ENCODE results near the gene FGB.

FGB gene

GRCh38 chr4:154545689-154546088 is 17.1 kb upstream of the FGB start:
- DNase-seq (ENCODE audit: insufficient read length) (no peak), FAIRE-seq (no peak)
- TF ChIP-seq POLR2AphosphoS5 (IDR thresholded peaks at IDR 0.05; ENCODE audit: low read depth, low read length), result no peak

GRCh38 chr4:154549894-154550790 is 12.7 kb upstream of the FGB start, which contains the start of gene PLRG1:
Gene PLRG1, minus strand, starts transcription at chr4:154550400. Its CDS starts 92 bp downstream, at chr4:154550308.
- DNase-seq (ENCODE audit: insufficient read length), result peak; percentile 55
- peak; percentile 69 for TF ChIP-seq POLR2AphosphoS5 (IDR thresholded peaks at IDR 0.05; ENCODE audit: low read depth, low read length)
- TF ChIP-seq TAF1 (IDR thresholded peaks at IDR 0.05; ENCODE audit: borderline replicate concordance, low read depth, low read length), result peak; percentile 46; the same call in 1 of the 2 replicates
- peak; percentile 81 for TF ChIP-seq POLR2A (IDR thresholded peaks at IDR 0.05; ENCODE audit: low read depth, low read length)
- FAIRE-seq, result peak; percentile 99

- peak; percentile 38 for FAIRE-seq
- peak; percentile 9 for DNase-seq (ENCODE audit: insufficient read length)
- no peak for TF ChIP-seq POLR2AphosphoS5 (IDR thresholded peaks at IDR 0.05; ENCODE audit: low read depth, low read length)
- no peak for TF ChIP-seq TAF1 (IDR thresholded peaks at IDR 0.05; ENCODE audit: borderline replicate concordance, low read depth, low read length)
- TF ChIP-seq POLR2A (IDR thresholded peaks at IDR 0.05; ENCODE audit: low read depth, low read length), result no peak
Observed at GRCh38 chr4:154551872-154552686, 10.7 kb upstream of the FGB start.

GRCh38 chr4:154559141-154559493 is 3.7 kb upstream of the FGB start:
- TF ChIP-seq POLR2AphosphoS5 (IDR thresholded peaks at IDR 0.05; ENCODE audit: low read depth, low read length) (no peak), TAF1 (IDR thresholded peaks at IDR 0.05; ENCODE audit: borderline replicate concordance, low read depth, low read length) (no peak), POLR2A (IDR thresholded peaks at IDR 0.05; ENCODE audit: low read depth, low read length) (no peak)
- FAIRE-seq (no peak), DNase-seq (ENCODE audit: insufficient read length) (no peak)

- no peak for TF ChIP-seq POLR2AphosphoS5 (IDR thresholded peaks at IDR 0.05; ENCODE audit: low read depth, low read length)
- no peak for TF ChIP-seq POLR2A (IDR thresholded peaks at IDR 0.05; ENCODE audit: low read depth, low read length)
- no peak for TF ChIP-seq TAF1 (IDR thresholded peaks at IDR 0.05; ENCODE audit: borderline replicate concordance, low read depth, low read length)
- DNase-seq (ENCODE audit: insufficient read length) (peak; percentile 0), FAIRE-seq (peak; percentile 86)
Observed at GRCh38 chr4:154559494-154560418, 3.1 kb upstream of the FGB start.

- TF ChIP-seq POLR2A (IDR thresholded peaks at IDR 0.05; ENCODE audit: low read depth, low read length) (no peak), TAF1 (IDR thresholded peaks at IDR 0.05; ENCODE audit: borderline replicate concordance, low read depth, low read length) (no peak), POLR2AphosphoS5 (IDR thresholded peaks at IDR 0.05; ENCODE audit: low read depth, low read length) (no peak)
- DNase-seq (ENCODE audit: insufficient read length) (no peak), FAIRE-seq (no peak)
Observed at GRCh38 chr4:154560419-154560801, 2.4 kb upstream of the FGB start.

- TF ChIP-seq POLR2AphosphoS5 (IDR thresholded peaks at IDR 0.05; ENCODE audit: low read depth, low read length) (no peak), POLR2A (IDR thresholded peaks at IDR 0.05; ENCODE audit: low read depth, low read length) (no peak), TAF1 (IDR thresholded peaks at IDR 0.05; ENCODE audit: borderline replicate concordance, low read depth, low read length) (no peak)
- DNase-seq (ENCODE audit: insufficient read length) (no peak), FAIRE-seq (no peak)
Observed at GRCh38 chr4:154560824-154561231, 2.0 kb upstream of the FGB start.

- TF ChIP-seq POLR2A (IDR thresholded peaks at IDR 0.05; ENCODE audit: low read depth, low read length), result no peak
- no peak for TF ChIP-seq POLR2AphosphoS5 (IDR thresholded peaks at IDR 0.05; ENCODE audit: low read depth, low read length)
- no peak for TF ChIP-seq TAF1 (IDR thresholded peaks at IDR 0.05; ENCODE audit: borderline replicate concordance, low read depth, low read length)
- no peak for FAIRE-seq
- DNase-seq (ENCODE audit: insufficient read length), result no peak
Observed at GRCh38 chr4:154564311-154564710, 1.5 kb downstream of the FGB start.

GRCh38 chr4:154565704-154566103 is 2.9 kb downstream of the FGB start:
- FAIRE-seq, result no peak

GRCh38 chr4:154566639-154567204 is 3.9 kb downstream of the FGB start:
- DNase-seq (ENCODE audit: insufficient read length) (no peak), FAIRE-seq (no peak)
- no peak for TF ChIP-seq POLR2A (IDR thresholded peaks at IDR 0.05; ENCODE audit: low read depth, low read length)
- TF ChIP-seq POLR2AphosphoS5 (IDR thresholded peaks at IDR 0.05; ENCODE audit: low read depth, low read length), result no peak
- TF ChIP-seq TAF1 (IDR thresholded peaks at IDR 0.05; ENCODE audit: borderline replicate concordance, low read depth, low read length), result no peak

More at GRCh38 chr4:154565704-154566103, 2.9 kb downstream of the FGB start:
- TF ChIP-seq POLR2A (IDR thresholded peaks at IDR 0.05; ENCODE audit: low read depth, low read length), result no peak
- no peak for TF ChIP-seq POLR2AphosphoS5 (IDR thresholded peaks at IDR 0.05; ENCODE audit: low read depth, low read length)
- DNase-seq (ENCODE audit: insufficient read length), result no peak
